ENCODE results near the gene FKBP9. TPM values are rescaled to one million over a fixed set of nuclear protein-coding genes. Genes with fewer than 3 reads are reported as not detected.
"Not testable (repeated sequence)": the region's sequence is repeated elsewhere in the genome, so short reads cannot be mapped to it uniquely, and the experiment has no call there.

Gene FKBP9
- total RNA-seq, 4 donors from 2014 or later: 47.8 to 82.6 (median 75.8) TPM

DNA sequence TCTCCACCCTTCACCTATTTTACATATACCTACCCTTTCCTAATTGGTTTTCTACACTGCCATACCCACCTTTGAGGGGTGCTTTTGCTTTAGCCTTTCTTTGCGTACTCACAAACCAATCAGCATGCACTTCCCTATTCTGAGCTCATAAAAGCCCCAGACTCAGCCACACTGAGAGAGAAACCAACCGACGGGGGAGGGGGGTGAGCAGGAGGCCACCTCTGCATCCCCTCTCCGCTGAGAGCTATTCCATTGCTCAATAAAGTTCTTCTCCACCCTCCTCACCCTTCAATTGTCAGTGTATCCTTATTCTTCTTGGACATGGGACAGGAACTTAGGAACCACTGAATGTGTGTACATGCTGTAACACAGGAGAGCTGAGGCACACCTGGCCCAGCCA, 9.0 kb upstream of the FKBP9 start:
- TF ChIP-seq CTCF (IDR thresholded peaks at IDR 0.05): no peak
- TF ChIP-seq POLR2A (IDR thresholded peaks at IDR 0.05): no peak
- 78 to 80% methylated on average over 4 of the region's 4 CpGs for WGBS, 2 donors
- no peaks in the 10 kb centered on the region for H3K36me3 ChIP-seq
- no peak overlapping the region for H3K27ac ChIP-seq
- no peaks in the 10 kb centered on the region for H3K9me3 ChIP-seq
- H3K4me3 ChIP-seq: no peak overlapping the region
- no peaks in the 10 kb centered on the region for H3K27me3 ChIP-seq
- intact Hi-C loops (cut with DNase I): loop anchor here (10.0 kb wide), 2 partner anchors 103 to 107 kb away; no protein-coding TSS in a partner anchor
- DNase-seq: no peak
- peaks cover 0 to 3% (median 0%) of the 10 kb centered on the region in 3 donors for H3K4me1 ChIP-seq

DNA sequence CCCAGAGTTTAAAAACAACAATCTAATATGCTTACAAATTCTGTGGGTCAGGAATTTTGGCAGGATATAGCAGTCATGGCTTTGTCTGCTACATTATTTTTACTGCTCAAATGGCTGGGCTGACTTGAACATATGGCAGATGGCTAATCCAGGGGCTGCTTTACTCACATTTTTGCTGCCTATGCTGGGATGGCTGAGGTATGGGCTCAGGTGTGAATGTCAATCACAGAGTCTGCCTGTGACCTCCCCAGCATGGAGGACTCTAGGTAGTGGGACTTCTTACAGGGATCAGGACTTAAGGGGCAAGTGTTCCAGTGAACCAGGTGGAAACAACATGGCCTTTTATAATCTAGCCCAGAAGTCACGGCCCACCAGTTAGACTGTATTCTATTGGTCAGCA, 4.4 kb upstream of the FKBP9 start:
- Histone ChIP-seq H3K9me3 (no peaks in the 10 kb centered on the region), H3K36me3 (no peaks in the 10 kb centered on the region), H3K27ac (no peak overlapping the region), H3K4me1 (peaks cover 0 to 13% (median 0%) of the 10 kb centered on the region in 3 donors), H3K27me3 (peaks cover 0 to 8% (median 0%) of the 10 kb centered on the region in 4 donors), H3K4me3 (no peak overlapping the region)
- TF ChIP-seq CTCF (IDR thresholded peaks at IDR 0.05) (no peak), POLR2A (IDR thresholded peaks at IDR 0.05) (no peak)
- DNase-seq: no peak
- 83 to 100% methylated on average over 1 of the region's 1 CpG for WGBS, 2 donors
- intact Hi-C loops (cut with DNase I): no loop called here

GRCh38 chr7:32958046-32959025, 1.1 kb downstream of the FKBP9 start:
- Histone ChIP-seq H3K9me3 (no peaks in the 10 kb centered on the region), H3K4me3 (peak overlapping the region; percentile 78 to 99 (median 94)), H3K27ac (peak overlapping the region; percentile 90 to 96 (median 96)), H3K4me1 (peaks cover 0 to 37% (median 6%) of the 10 kb centered on the region in 3 donors), H3K27me3 (peaks cover 0 to 8% (median 0%) of the 10 kb centered on the region in 4 donors), H3K36me3 (no peaks in the 10 kb centered on the region)
- DNase-seq: no peak
- TF ChIP-seq POLR2A (IDR thresholded peaks at IDR 0.05) (peak in 1 of 4 donors; percentile 22), CTCF (IDR thresholded peaks at IDR 0.05) (no peak)
- intact Hi-C loops (cut with DNase I): no loop called here
- 23 to 26% methylated on average over 14 to 15 of the region's 26 CpGs for WGBS, 2 donors

- H3K27ac ChIP-seq; DNase-seq; H3K36me3 ChIP-seq; H3K27me3 ChIP-seq; H3K9me3 ChIP-seq; H3K4me3 ChIP-seq; intact Hi-C loops (cut with DNase I): not testable (repeated sequence)
- 28 to 52% methylated on average over 5 of the region's 5 CpGs for WGBS, 2 donors
- peaks cover 0 to 32% (median 8%) of the 10 kb centered on the region in 3 donors for H3K4me1 ChIP-seq
Measured at GRCh38 chr7:32963880-32964301, 6.7 kb downstream of the FKBP9 start.

- Histone ChIP-seq H3K27ac (peak overlapping the region in 3 of 4 donors; percentile 21 to 54 (median 45)), H3K4me1 (peaks cover 0 to 26% (median 8%) of the 10 kb centered on the region in 3 donors)
- WGBS, 2 donors: 17% methylated on average over 5 to 7 of the region's 8 CpGs
- TF ChIP-seq CTCF (IDR thresholded peaks at IDR 0.05): peak in 2 of 6 experiments; percentile 33 to 42
- H3K4me3 ChIP-seq; H3K27me3 ChIP-seq; DNase-seq; H3K36me3 ChIP-seq; intact Hi-C loops (cut with DNase I); H3K9me3 ChIP-seq: not testable (repeated sequence)
Measured at GRCh38 chr7:32964461-32965159, 7.4 kb downstream of the FKBP9 start.

DNA sequence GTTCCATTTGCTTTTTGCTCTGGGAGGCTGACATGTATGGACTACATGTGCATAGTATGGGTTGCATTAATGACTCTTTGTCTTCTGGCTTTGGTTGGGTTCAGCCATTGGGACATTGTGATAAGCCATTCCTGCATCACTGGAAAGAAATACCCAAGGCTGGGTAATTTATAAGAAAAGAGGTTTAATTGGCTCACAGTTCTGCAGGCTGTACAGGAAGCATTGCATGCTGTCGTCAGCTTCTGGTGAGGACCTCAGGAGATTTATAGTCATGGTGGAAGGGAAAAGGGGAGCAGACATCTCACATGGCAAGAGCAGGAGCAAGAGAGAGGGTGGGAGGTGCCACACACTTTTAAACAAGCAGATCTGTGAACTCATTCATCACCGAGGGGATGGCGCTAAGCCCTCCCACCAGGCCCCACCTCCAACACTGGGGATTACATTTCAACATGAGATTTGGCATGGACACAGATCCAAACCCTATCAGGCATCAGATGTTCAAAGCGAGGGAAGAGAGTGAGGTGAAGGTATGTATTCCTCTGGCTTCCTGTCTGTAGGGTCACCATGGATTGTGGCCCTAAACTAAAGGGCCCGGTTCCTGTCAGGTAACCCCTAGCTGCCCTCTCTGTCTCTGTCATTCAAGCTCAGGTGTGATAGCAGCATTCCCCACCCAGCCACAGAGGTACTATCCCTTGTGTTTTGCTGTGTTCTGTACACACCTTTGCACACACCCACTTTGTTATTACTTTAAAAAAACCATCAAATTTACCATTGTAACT, 9.4 kb downstream of the FKBP9 start:
- peaks cover 0 to 24% (median 8%) of the 10 kb centered on the region in 3 donors for H3K4me1 ChIP-seq
- WGBS, 2 donors: 39 to 63% methylated on average over 2 to 4 of the region's 5 CpGs
- H3K27me3 ChIP-seq; H3K9me3 ChIP-seq; H3K36me3 ChIP-seq; H3K27ac ChIP-seq; intact Hi-C loops (cut with DNase I); H3K4me3 ChIP-seq; DNase-seq: not testable (repeated sequence)

DNA sequence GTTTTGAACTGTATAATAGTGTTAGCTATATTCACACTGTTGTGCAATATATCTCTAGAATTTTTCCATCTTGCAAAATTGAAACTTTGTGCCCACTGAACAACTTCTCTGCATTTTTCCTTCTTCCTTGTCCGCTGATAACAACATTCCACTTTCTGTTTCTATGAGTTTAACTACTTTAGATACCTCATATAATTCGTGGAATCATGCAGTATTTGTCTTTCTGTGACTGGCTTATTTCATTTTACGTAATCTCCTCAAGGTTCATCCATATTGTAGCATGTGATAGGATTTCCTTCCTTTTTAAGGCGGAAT, 10.0 kb downstream of the FKBP9 start:
- DNase-seq; H3K27ac ChIP-seq; H3K9me3 ChIP-seq; H3K4me3 ChIP-seq; H3K27me3 ChIP-seq; H3K36me3 ChIP-seq; intact Hi-C loops (cut with DNase I): not testable (repeated sequence)
- peaks cover 0 to 29% (median 8%) of the 10 kb centered on the region in 3 donors for H3K4me1 ChIP-seq
- 77 to 79% methylated on average over 4 of the region's 4 CpGs for WGBS, 2 donors

DNA sequence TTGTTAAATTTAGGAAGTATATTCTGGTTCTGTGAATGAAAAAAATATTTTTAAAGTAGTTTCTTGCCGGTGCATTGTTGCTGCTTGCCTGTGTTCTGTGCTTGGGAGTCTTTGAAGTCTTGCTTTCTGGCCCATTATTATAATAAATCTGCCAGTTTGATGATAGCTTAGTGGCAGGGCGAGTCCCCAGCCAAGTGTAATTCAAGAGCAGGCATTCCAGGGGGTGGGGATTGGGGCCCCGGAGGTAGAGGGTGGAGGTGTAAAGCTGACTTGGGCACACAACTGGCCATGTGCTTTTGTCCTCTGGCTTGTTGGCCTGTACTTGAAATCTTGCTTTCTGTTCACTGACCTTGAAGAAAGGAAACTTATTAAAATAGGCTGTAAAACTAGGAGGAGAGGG, 14.7 kb downstream of the FKBP9 start:
- intact Hi-C loops (cut with DNase I); DNase-seq; H3K9me3 ChIP-seq; H3K27me3 ChIP-seq; H3K4me3 ChIP-seq; H3K27ac ChIP-seq: not testable (repeated sequence)
- WGBS, 2 donors: 14 to 38% methylated on average over 1 to 2 of the region's 3 CpGs
- H3K4me1 ChIP-seq: peaks cover 0 to 16% (median 0%) of the 10 kb centered on the region in 3 donors
- peaks cover 0 to 15% (median 0%) of the 10 kb centered on the region in 3 donors for H3K36me3 ChIP-seq
